ENCODE data around the gene ATP6V1B1. TPM values are rescaled to one million over a fixed set of nuclear protein-coding genes. Genes with fewer than 3 reads are reported as not detected.

Gene ATP6V1B1
- total and polyA plus RNA-seq, 2 of the 13 experiments (the other 11 are each of a cell fraction or from before 2014, with no cell fraction given) = 0.58 to 1.6 TPM

GRCh38 chr2:70919672-70920366 is 15.9 kb upstream of the ATP6V1B1 start (continued):
- 0 out of 2 replicates have a peak, but pooled peaks have one; percentile 49 for TF ChIP-seq ZFP1 (CRISPR knock-in tag; IDR thresholded peaks at IDR 0.05)
- TF ChIP-seq, protein P1, sequence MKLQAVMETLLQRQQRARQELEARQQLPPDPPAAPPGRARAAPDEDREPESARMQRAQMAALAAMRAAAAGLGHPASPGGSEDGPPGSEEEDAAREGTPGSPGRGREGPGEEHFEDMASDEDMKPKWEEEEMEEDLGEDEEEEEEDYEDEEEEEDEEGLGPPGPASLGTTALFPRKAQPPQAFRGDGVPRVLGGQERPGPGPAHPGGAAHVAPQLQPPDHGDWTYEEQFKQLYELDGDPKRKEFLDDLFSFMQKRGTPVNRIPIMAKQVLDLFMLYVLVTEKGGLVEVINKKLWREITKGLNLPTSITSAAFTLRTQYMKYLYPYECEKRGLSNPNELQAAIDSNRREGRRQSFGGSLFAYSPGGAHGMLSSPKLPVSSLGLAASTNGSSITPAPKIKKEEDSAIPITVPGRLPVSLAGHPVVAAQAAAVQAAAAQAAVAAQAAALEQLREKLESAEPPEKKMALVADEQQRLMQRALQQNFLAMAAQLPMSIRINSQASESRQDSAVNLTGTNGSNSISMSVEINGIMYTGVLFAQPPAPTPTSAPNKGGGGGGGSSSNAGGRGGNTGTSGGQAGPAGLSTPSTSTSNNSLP (IDR thresholded peaks at IDR 0.05; ENCODE audit: low read depth, low read length) = 0 out of 2 replicates have a peak, but pooled peaks have one; percentile 22
- no peak; the same call in 1 of the 2 replicates for TF ChIP-seq NFKB2 (CRISPR knock-in tag; IDR thresholded peaks at IDR 0.05; ENCODE audit: borderline replicate concordance)
- TF ChIP-seq ATF6 (CRISPR knock-in tag; conservative IDR thresholded peaks at IDR 0.05) = no peak
- TF ChIP-seq SPEN (CRISPR knock-in tag; IDR thresholded peaks at IDR 0.05; ENCODE audit: low read depth) = 0 out of 2 replicates have a peak, but pooled peaks have one; percentile 38
- TF ChIP-seq ZNF136 (CRISPR knock-in tag; IDR thresholded peaks at IDR 0.05; ENCODE audit: low read depth) = 0 out of 2 replicates have a peak, but pooled peaks have one; percentile 73
- 0 out of 2 replicates have a peak, but pooled peaks have one; percentile 43 for TF ChIP-seq SIX4 (CRISPR knock-in tag; IDR thresholded peaks at IDR 0.05)
- no peak for TF ChIP-seq MAZ (IDR thresholded peaks at IDR 0.05; ENCODE audit: borderline replicate concordance, low read depth, low read length)
- 0 out of 2 replicates have a peak, but pooled peaks have one; percentile 31 for TF ChIP-seq MAZ (CRISPR knock-in tag; IDR thresholded peaks at IDR 0.05; ENCODE audit: low read depth)
- TF ChIP-seq FOXK1 (CRISPR knock-in tag; IDR thresholded peaks at IDR 0.05; ENCODE audit: borderline replicate concordance, low read depth) = peak; percentile 91; the same call in 1 of the 2 replicates
- 0 out of 2 replicates have a peak, but pooled peaks have one; percentile 28 for TF ChIP-seq ZBTB7B (CRISPR knock-in tag; IDR thresholded peaks at IDR 0.05)
- TF ChIP-seq RXRB (CRISPR knock-in tag; IDR thresholded peaks at IDR 0.05; ENCODE audit: borderline replicate concordance) = peak; percentile 60
- no peak for TF ChIP-seq HDAC1 (CRISPR knock-in tag; IDR thresholded peaks at IDR 0.05)
- TF ChIP-seq PHF8 (CRISPR knock-in tag; IDR thresholded peaks at IDR 0.05) = 0 out of 2 replicates have a peak, but pooled peaks have one; percentile 21
- peak; percentile 43; the same call in 1 of the 2 replicates for TF ChIP-seq ARID4A (CRISPR knock-in tag; IDR thresholded peaks at IDR 0.05; ENCODE audit: borderline replicate concordance)
- no peak for TF ChIP-seq ZNF616 (CRISPR knock-in tag; IDR thresholded peaks at IDR 0.05; ENCODE audit: low read depth)
- TF ChIP-seq ZNF777 (CRISPR knock-in tag; IDR thresholded peaks at IDR 0.05) = no peak; the same call in 1 of the 2 replicates
- TF ChIP-seq FOXO1 (CRISPR knock-in tag; IDR thresholded peaks at IDR 0.05) = peak; percentile 90
- no peak for TF ChIP-seq JUN (CRISPR knock-in tag; IDR thresholded peaks at IDR 0.05)
- TF ChIP-seq SOX13 (IDR thresholded peaks at IDR 0.05) = no peak
- TF ChIP-seq SOX13 (CRISPR knock-in tag; conservative IDR thresholded peaks at IDR 0.05 in 1 of 2, IDR thresholded peaks at IDR 0.05 in 1 of 2) = peak in 1 of 2 experiments; percentile 70; a peak in 2 of 4 replicates
- no peak for TF ChIP-seq ZBTB8A (CRISPR knock-in tag; IDR thresholded peaks at IDR 0.05; ENCODE audit: borderline replicate concordance, low read depth)

All from HepG2 (cell line).